GM21423 (cell line): Measurements from ENCODE around the gene ATP11A.
"Not testable (repeated sequence)": the region's sequence is repeated elsewhere in the genome, so short reads cannot be mapped to it uniquely, and the experiment has no call there.

Source experiments
- ATAC-seq: cut with Tn5 transposase; IDR thresholded peaks from one replicate; pipeline ENCODE4 v1.9.1; 2021; ENCODE audit warnings: mild to moderate bottlenecking, moderate library complexity; ENCODE audit not compliant: unreplicated experiment

The ATP11A gene

GRCh38 chr13:112791663-112792440 is 102.0 kb downstream of the ATP11A start:
- no peak for ATAC-seq

GRCh38 chr13:112792511-112792910 is 102.7 kb downstream of the ATP11A start:
- no peak for ATAC-seq

- no peak for ATAC-seq
These were observed 104.0 kb downstream of the ATP11A start for GRCh38 chr13:112793545-112794445.

GRCh38 chr13:112795277-112795676 is 105.4 kb downstream of the ATP11A start:
- no peak for ATAC-seq

- ATAC-seq: no peak
These were observed 106.5 kb downstream of the ATP11A start for GRCh38 chr13:112796190-112796915.

GRCh38 chr13:112799394-112799793 is 109.6 kb downstream of the ATP11A start:
- ATAC-seq: no peak

- no peak for ATAC-seq
These were observed 110.2 kb downstream of the ATP11A start for GRCh38 chr13:112800057-112800456.

- ATAC-seq: not testable (repeated sequence)
These were observed 111.0 kb downstream of the ATP11A start for GRCh38 chr13:112800807-112801206.

- ATAC-seq: no peak
These were observed 113.0 kb downstream of the ATP11A start for GRCh38 chr13:112802802-112803195.

- ATAC-seq: peak; percentile 56
These were observed 113.6 kb downstream of the ATP11A start for GRCh38 chr13:112803422-112803821.

GRCh38 chr13:112804374-112804773 is 114.5 kb downstream of the ATP11A start:
- ATAC-seq: no peak

GRCh38 chr13:112806739-112807652 is 117.2 kb downstream of the ATP11A start:
- no peak for ATAC-seq

- ATAC-seq: no peak
These were observed 118.0 kb downstream of the ATP11A start for GRCh38 chr13:112807653-112808376.

GRCh38 chr13:112808377-112809140 is 118.7 kb downstream of the ATP11A start:
- no peak for ATAC-seq

GRCh38 chr13:112809332-112810315 is 119.8 kb downstream of the ATP11A start:
- ATAC-seq: no peak

- ATAC-seq: no peak
These were observed 120.8 kb downstream of the ATP11A start for GRCh38 chr13:112810608-112811007.

- no peak for ATAC-seq
These were observed 122.6 kb downstream of the ATP11A start for GRCh38 chr13:112812306-112813055.
